ENCODE data around the gene CTBP1.

The CTBP1 gene

GRCh38 chr4:1194010-1194900 lies 54.7 kb downstream of the CTBP1 start:
- TF ChIP-seq TAF1 (IDR thresholded peaks at IDR 0.05; ENCODE audit: borderline replicate concordance, low read depth, low read length), result no peak
- TF ChIP-seq POLR2AphosphoS5 (IDR thresholded peaks at IDR 0.05; ENCODE audit: low read depth, low read length), result no peak
- no peak for TF ChIP-seq POLR2A (IDR thresholded peaks at IDR 0.05; ENCODE audit: low read depth, low read length)
- no peak for FAIRE-seq
- DNase-seq (ENCODE audit: insufficient read length), result peak; percentile 29

- peak; percentile 19 for DNase-seq (ENCODE audit: insufficient read length)
- FAIRE-seq, result no peak
- TF ChIP-seq POLR2A (IDR thresholded peaks at IDR 0.05; ENCODE audit: low read depth, low read length) (no peak), POLR2AphosphoS5 (IDR thresholded peaks at IDR 0.05; ENCODE audit: low read depth, low read length) (no peak)
Observed at GRCh38 chr4:1193206-1194009, 55.5 kb downstream of the CTBP1 start.

GRCh38 chr4:1192493-1193205 lies 56.3 kb downstream of the CTBP1 start:
- FAIRE-seq, result no peak
- TF ChIP-seq TAF1 (IDR thresholded peaks at IDR 0.05; ENCODE audit: borderline replicate concordance, low read depth, low read length) (no peak), POLR2AphosphoS5 (IDR thresholded peaks at IDR 0.05; ENCODE audit: low read depth, low read length) (no peak), POLR2A (IDR thresholded peaks at IDR 0.05; ENCODE audit: low read depth, low read length) (no peak)
- DNase-seq (ENCODE audit: insufficient read length), result peak; percentile 13

GRCh38 chr4:1192091-1192492 lies 56.8 kb downstream of the CTBP1 start:
- no peak for DNase-seq (ENCODE audit: insufficient read length)
- TF ChIP-seq TAF1 (IDR thresholded peaks at IDR 0.05; ENCODE audit: borderline replicate concordance, low read depth, low read length), result no peak
- TF ChIP-seq POLR2A (IDR thresholded peaks at IDR 0.05; ENCODE audit: low read depth, low read length), result no peak
- no peak for TF ChIP-seq POLR2AphosphoS5 (IDR thresholded peaks at IDR 0.05; ENCODE audit: low read depth, low read length)
- no peak for FAIRE-seq

- TF ChIP-seq TAF1 (IDR thresholded peaks at IDR 0.05; ENCODE audit: borderline replicate concordance, low read depth, low read length) (no peak), POLR2AphosphoS5 (IDR thresholded peaks at IDR 0.05; ENCODE audit: low read depth, low read length) (no peak), POLR2A (IDR thresholded peaks at IDR 0.05; ENCODE audit: low read depth, low read length) (no peak)
- DNase-seq (ENCODE audit: insufficient read length), result no peak
- FAIRE-seq, result no peak
Observed at GRCh38 chr4:1191621-1192020, 57.3 kb downstream of the CTBP1 start.

GRCh38 chr4:1187182-1187581 lies 61.7 kb downstream of the CTBP1 start:
- FAIRE-seq, result peak; percentile 33
- TF ChIP-seq TAF1 (IDR thresholded peaks at IDR 0.05; ENCODE audit: borderline replicate concordance, low read depth, low read length) (no peak), POLR2A (IDR thresholded peaks at IDR 0.05; ENCODE audit: low read depth, low read length) (no peak), POLR2AphosphoS5 (IDR thresholded peaks at IDR 0.05; ENCODE audit: low read depth, low read length) (no peak)

GRCh38 chr4:1183985-1184773 lies 64.8 kb downstream of the CTBP1 start:
- TF ChIP-seq POLR2AphosphoS5 (IDR thresholded peaks at IDR 0.05; ENCODE audit: low read depth, low read length) (no peak), POLR2A (IDR thresholded peaks at IDR 0.05; ENCODE audit: low read depth, low read length) (no peak), TAF1 (IDR thresholded peaks at IDR 0.05; ENCODE audit: borderline replicate concordance, low read depth, low read length) (no peak)
- FAIRE-seq (peak; percentile 83), DNase-seq (ENCODE audit: insufficient read length) (peak; percentile 24)

More at GRCh38 chr4:1187182-1187581, 61.7 kb downstream of the CTBP1 start:
- no peak for DNase-seq (ENCODE audit: insufficient read length)

- FAIRE-seq (no peak), DNase-seq (ENCODE audit: insufficient read length) (no peak)
Observed at GRCh38 chr4:1182313-1182712, 66.6 kb downstream of the CTBP1 start.

GRCh38 chr4:1180663-1181062 lies 68.3 kb downstream of the CTBP1 start:
- DNase-seq (ENCODE audit: insufficient read length) (no peak), FAIRE-seq (no peak)
- TF ChIP-seq TAF1 (IDR thresholded peaks at IDR 0.05; ENCODE audit: borderline replicate concordance, low read depth, low read length), result no peak
- TF ChIP-seq POLR2A (IDR thresholded peaks at IDR 0.05; ENCODE audit: low read depth, low read length), result no peak
- TF ChIP-seq POLR2AphosphoS5 (IDR thresholded peaks at IDR 0.05; ENCODE audit: low read depth, low read length), result no peak

More at GRCh38 chr4:1182313-1182712, 66.6 kb downstream of the CTBP1 start:
- TF ChIP-seq POLR2AphosphoS5 (IDR thresholded peaks at IDR 0.05; ENCODE audit: low read depth, low read length) (no peak), TAF1 (IDR thresholded peaks at IDR 0.05; ENCODE audit: borderline replicate concordance, low read depth, low read length) (no peak), POLR2A (IDR thresholded peaks at IDR 0.05; ENCODE audit: low read depth, low read length) (no peak)

- TF ChIP-seq POLR2A (IDR thresholded peaks at IDR 0.05; ENCODE audit: low read depth, low read length) (no peak), POLR2AphosphoS5 (IDR thresholded peaks at IDR 0.05; ENCODE audit: low read depth, low read length) (no peak), TAF1 (IDR thresholded peaks at IDR 0.05; ENCODE audit: borderline replicate concordance, low read depth, low read length) (no peak)
- no peak for FAIRE-seq
Observed at GRCh38 chr4:1179976-1180375, 69.0 kb downstream of the CTBP1 start.

More at GRCh38 chr4:1179976-1180375, 69.0 kb downstream of the CTBP1 start:
- DNase-seq (ENCODE audit: insufficient read length), result no peak

Measured in GM12892 (cell line).